SHP77 treated with DMSO at 0.1 percent for 48 hours (cell line): ENCODE measurements around the gene FAM217A.

Experiments used
- DNase-seq: peaks from one replicate; lab custom pipeline; 2025; lab: John Stamatoyannopoulos, UW

FAM217A gene

GRCh38 chr6:4085332-4085700 lies 6.4 kb upstream of the FAM217A start:
- DNase-seq = no peak

GRCh38 chr6:4084444-4085331 lies 5.8 kb upstream of the FAM217A start:
- no peak for DNase-seq

GRCh38 chr6:4074478-4075235 lies 4.3 kb downstream of the FAM217A start:
- no peak for DNase-seq

- DNase-seq = no peak
Measured at GRCh38 chr6:4071330-4071729, 7.6 kb downstream of the FAM217A start.

- DNase-seq = no peak
Measured at GRCh38 chr6:4069199-4069598, 9.7 kb downstream of the FAM217A start.

- DNase-seq = no peak
Measured at GRCh38 chr6:4067673-4068072, 11.3 kb downstream of the FAM217A start.

GRCh38 chr6:4066029-4066755 lies 12.7 kb downstream of the FAM217A start:
- DNase-seq = no peak

- no peak for DNase-seq
Measured at GRCh38 chr6:4059115-4059777, 19.7 kb downstream of the FAM217A start.

- no peak for DNase-seq
Measured at GRCh38 chr6:4057036-4057435, 21.9 kb downstream of the FAM217A start.

GRCh38 chr6:4055420-4056041 lies 23.4 kb downstream of the FAM217A start:
- DNase-seq = no peak

- DNase-seq = no peak
Measured at GRCh38 chr6:4049246-4049645, 29.7 kb downstream of the FAM217A start.

- DNase-seq = no peak
Measured at GRCh38 chr6:4041480-4041879, 37.5 kb downstream of the FAM217A start.

- DNase-seq = no peak
Measured at GRCh38 chr6:4039348-4039747, 39.6 kb downstream of the FAM217A start.

- no peak for DNase-seq
Measured at GRCh38 chr6:4036581-4036980, 42.4 kb downstream of the FAM217A start.

- no peak for DNase-seq
Measured at GRCh38 chr6:4032475-4032874, 46.5 kb downstream of the FAM217A start.

- DNase-seq = no peak
Measured at GRCh38 chr6:4031442-4031841, 47.5 kb downstream of the FAM217A start.

GRCh38 chr6:4030669-4031068 lies 48.3 kb downstream of the FAM217A start:
- no peak for DNase-seq

GRCh38 chr6:4029687-4030086 lies 49.2 kb downstream of the FAM217A start:
- no peak for DNase-seq

- no peak for DNase-seq
Measured at GRCh38 chr6:4028051-4028450, 50.9 kb downstream of the FAM217A start.

GRCh38 chr6:4025681-4026080 lies 53.3 kb downstream of the FAM217A start:
- DNase-seq = no peak

- DNase-seq = no peak
Measured at GRCh38 chr6:4023240-4023639, 55.7 kb downstream of the FAM217A start.
